Mammary epithelial cell (primary cell): ENCODE measurements around the gene GNB5.

Experiments
- EZH2 ChIP-seq: IDR thresholded peaks from 2 replicates; pipeline ENCODE4 v1.6.1; 2012; ENCODE audit warnings: low read length, inconsistent platforms, borderline replicate concordance
- TF ChIP-seq, protein P1 (sequence below), 2 donors: IDR thresholded peaks in 1 of 2; conservative IDR thresholded peaks in 1 of 2; 2 replicates each; pipeline ENCODE4 v1.5.1; 2011 to 2012; ENCODE audit warnings: inconsistent platforms in 2 of 2, low read length in 2 of 2, mild to moderate bottlenecking in 2 of 2, control low read depth in 1 of 2, low read depth in 1 of 2; ENCODE audit not compliant: insufficient read depth in 1 of 2; ENCODE audit errors: extremely low read depth in 1 of 2

DNA sequence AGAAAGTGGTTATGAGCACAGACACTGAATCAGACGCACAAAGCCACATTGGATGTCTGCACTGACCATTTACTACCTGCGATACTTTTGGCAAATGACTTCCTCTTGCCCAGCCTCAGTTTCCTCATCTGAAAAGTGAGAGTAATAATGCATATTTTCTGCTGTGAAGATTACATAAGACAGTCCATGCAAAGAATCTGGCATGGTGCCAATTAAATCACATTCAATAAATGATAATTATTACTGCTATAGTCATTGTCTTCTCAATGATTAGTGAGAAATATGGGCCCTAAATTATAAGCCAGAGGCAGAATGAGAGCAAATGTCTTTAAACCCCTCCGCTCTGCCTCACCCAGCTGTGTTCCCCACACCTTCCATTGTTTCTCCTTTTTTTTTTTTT lies 62.6 kb downstream of the GNB5 start:
- TF ChIP-seq EZH2: no peak
- TF ChIP-seq, protein P1, sequence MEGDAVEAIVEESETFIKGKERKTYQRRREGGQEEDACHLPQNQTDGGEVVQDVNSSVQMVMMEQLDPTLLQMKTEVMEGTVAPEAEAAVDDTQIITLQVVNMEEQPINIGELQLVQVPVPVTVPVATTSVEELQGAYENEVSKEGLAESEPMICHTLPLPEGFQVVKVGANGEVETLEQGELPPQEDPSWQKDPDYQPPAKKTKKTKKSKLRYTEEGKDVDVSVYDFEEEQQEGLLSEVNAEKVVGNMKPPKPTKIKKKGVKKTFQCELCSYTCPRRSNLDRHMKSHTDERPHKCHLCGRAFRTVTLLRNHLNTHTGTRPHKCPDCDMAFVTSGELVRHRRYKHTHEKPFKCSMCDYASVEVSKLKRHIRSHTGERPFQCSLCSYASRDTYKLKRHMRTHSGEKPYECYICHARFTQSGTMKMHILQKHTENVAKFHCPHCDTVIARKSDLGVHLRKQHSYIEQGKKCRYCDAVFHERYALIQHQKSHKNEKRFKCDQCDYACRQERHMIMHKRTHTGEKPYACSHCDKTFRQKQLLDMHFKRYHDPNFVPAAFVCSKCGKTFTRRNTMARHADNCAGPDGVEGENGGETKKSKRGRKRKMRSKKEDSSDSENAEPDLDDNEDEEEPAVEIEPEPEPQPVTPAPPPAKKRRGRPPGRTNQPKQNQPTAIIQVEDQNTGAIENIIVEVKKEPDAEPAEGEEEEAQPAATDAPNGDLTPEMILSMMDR (conservative IDR thresholded peaks at IDR 0.05 in 1 of 2, IDR thresholded peaks at IDR 0.05 in 1 of 2; ENCODE audit: extremely low read depth in 1 of 2, insufficient read depth in 1 of 2, low read depth in 1 of 2, low read length in 2 of 2): no peak
